H1 (cell line): ENCODE data around the gene GPC3. TPM values are rescaled to one million over a fixed set of nuclear protein-coding genes. Genes with fewer than 3 reads are reported as not detected.

Experiments
- CTCF ChIA-PET: fragments of 300-600 bp; sonication (Branson Sonifier 250); formaldehyde crosslinking; loops from one replicate; lab custom pipeline; 2021; ENCODE audit not compliant: partially characterized antibody; lab: Charles Lee
- POLR2A ChIA-PET: fragments of 300-600 bp; sonication (Branson Sonifier 250); formaldehyde crosslinking; loops from one replicate; lab custom pipeline; 2021; ENCODE audit warnings: inconsistent platforms; ENCODE audit not compliant: partially characterized antibody; lab: Charles Lee
- DNase-seq, 2 experiments: peaks; one replicate each; pipeline versions ENCODE4 v3.0.0 to v3.0.0-alpha.2; 2010 to 2022; ENCODE audit warnings: low spot score in 2 of 2, low read depth in 1 of 2, mixed read lengths in 1 of 2
- FAIRE-seq: peaks from 2 replicates; lab custom pipeline; 2011; peaks lifted over from hg19 to GRCh38; lab: Jason Lieb, UNC
- H2AFZ ChIP-seq: 2 replicates; pipeline ENCODE4 v1.8.1; 2012; ENCODE audit warnings: low read length, inconsistent platforms
- H2AK5ac ChIP-seq: 2 replicates; pipeline ENCODE4 v1.6.1; 2013; ENCODE audit warnings: low read depth, low read length
- H2BK120ac ChIP-seq: replicated peaks from 2 replicates; pipeline ENCODE3; 2013; ENCODE audit warnings: low read depth, low read length, inconsistent platforms
- H2BK12ac ChIP-seq: 2 replicates; pipeline ENCODE4 v1.6.1; 2013; ENCODE audit warnings: low read depth, low read length
- H2BK15ac ChIP-seq: 2 replicates; pipeline ENCODE4 v1.6.1; 2013; ENCODE audit warnings: low read length
- H2BK20ac ChIP-seq: 2 replicates; pipeline ENCODE4 v1.6.1; 2013; ENCODE audit warnings: low read length
- H2BK5ac ChIP-seq: 2 replicates; pipeline ENCODE4 v1.6.1; 2013; ENCODE audit warnings: low read depth, low read length
- H3K14ac ChIP-seq: 2 replicates; pipeline ENCODE4 v1.6.1; 2013; ENCODE audit warnings: inconsistent platforms; ENCODE audit not compliant: insufficient read length
- H3K18ac ChIP-seq: 2 replicates; pipeline ENCODE4 v1.6.1; 2013; ENCODE audit warnings: low read length; ENCODE audit errors: extremely low read depth
- H3K23ac ChIP-seq: 2 replicates; pipeline ENCODE4 v1.6.1; 2013; ENCODE audit warnings: inconsistent platforms; ENCODE audit not compliant: insufficient read length
- H3K23me2 ChIP-seq: 2 replicates; pipeline ENCODE4 v1.6.1; 2013; ENCODE audit warnings: low read depth, low read length
- H3K27ac ChIP-seq: 2 replicates; pipeline ENCODE4 v1.6.1; 2011; ENCODE audit warnings: low read depth, low read length, inconsistent platforms
- H3K27me3 ChIP-seq, 4 experiments: replicated peaks in 1 of 4; 1 replicate in 1 of 4; 2 replicates in 3 of 4; pipeline versions ENCODE4 v1.6.1 to v1.8.1; 2011 to 2013; ENCODE audit warnings: low read length in 3 of 4, mild to moderate bottlenecking in 3 of 4, inconsistent platforms in 2 of 4, mixed read lengths in 2 of 4, moderate library complexity in 1 of 4; ENCODE audit not compliant: control insufficient read depth in 3 of 4, insufficient read depth in 3 of 4; ENCODE audit errors: extremely low read depth in 1 of 4
- H3K36me3 ChIP-seq, 4 experiments: 2 replicates each; pipeline versions ENCODE4 v1.6.1 to v1.8.1; 2011 to 2013; ENCODE audit warnings: mild to moderate bottlenecking in 4 of 4, low read length in 3 of 4, moderate library complexity in 2 of 4, control low read depth in 1 of 4, inconsistent platforms in 1 of 4; ENCODE audit not compliant: insufficient read depth in 4 of 4, control insufficient read depth in 2 of 4
- H3K4ac ChIP-seq: replicated peaks from 2 replicates; pipeline ENCODE3; 2013; ENCODE audit warnings: low read length, low read depth, mixed read lengths, inconsistent platforms; ENCODE audit not compliant: insufficient read length
- H3K4me1 ChIP-seq, 4 experiments: replicated peaks in 1 of 4; 1 replicate in 1 of 4; 2 replicates in 3 of 4; pipeline versions ENCODE4 v1.6.1 to v1.8.1; 2011 to 2013; ENCODE audit warnings: low read length in 3 of 4, inconsistent platforms in 2 of 4, mixed read lengths in 1 of 4; ENCODE audit not compliant: insufficient read depth in 4 of 4, control insufficient read depth in 3 of 4
- H3K4me2 ChIP-seq, 2 experiments: 2 replicates each; pipeline versions ENCODE4 v1.6.1 to v1.8.1; 2011 to 2013; ENCODE audit warnings: low read depth in 2 of 2, low read length in 2 of 2, control low read depth in 1 of 2, inconsistent platforms in 1 of 2, mild to moderate bottlenecking in 1 of 2; ENCODE audit not compliant: insufficient read depth in 1 of 2
- H3K4me3 ChIP-seq, 4 experiments: fragments of 200-600, 300-600 bp in 1 of 4; sonication (generic), shearing (Covaris generic), sonication (Bioruptor Twin) in 1 of 4; 2 replicates each; pipeline versions ENCODE4 v1.5.1 to v1.8.1; 2011 to 2016; ENCODE audit warnings: low read length in 4 of 4, low read depth in 3 of 4, control low read depth in 2 of 4, inconsistent platforms in 2 of 4, mild to moderate bottlenecking in 2 of 4, mixed read lengths in 1 of 4, moderate library complexity in 1 of 4; ENCODE audit not compliant: insufficient read depth in 2 of 4; ENCODE audit errors: extremely low read depth in 1 of 4
- H3K56ac ChIP-seq: replicated peaks from 2 replicates; pipeline ENCODE3; 2013; ENCODE audit warnings: low read depth, mild to moderate bottlenecking, mixed read lengths, low read length, inconsistent platforms; ENCODE audit not compliant: insufficient read length
- H3K79me1 ChIP-seq: 2 replicates; pipeline ENCODE4 v1.6.1; 2013; ENCODE audit warnings: low read depth, low read length, control low read depth
- H3K79me2 ChIP-seq, 2 experiments: 2 replicates each; pipeline versions ENCODE4 v1.6.1 to v1.8.1; 2012 to 2013; ENCODE audit warnings: low read length in 2 of 2, mild to moderate bottlenecking in 2 of 2, inconsistent platforms in 1 of 2; ENCODE audit not compliant: insufficient read depth in 2 of 2, control insufficient read depth in 1 of 2
- H3K9ac ChIP-seq, 4 experiments: replicated peaks in 1 of 4; 1 replicate in 1 of 4; 2 replicates in 3 of 4; pipeline versions ENCODE4 v1.6.1 to v1.8.1; 2011 to 2013; ENCODE audit warnings: low read depth in 3 of 4, low read length in 3 of 4, control low read depth in 2 of 4, mild to moderate bottlenecking in 2 of 4, moderate library complexity in 2 of 4, inconsistent platforms in 1 of 4; ENCODE audit errors: extremely low read depth in 1 of 4
- H3K9me3 ChIP-seq, 2 experiments: 2 replicates each; pipeline versions ENCODE4 v1.6.1 to v1.8.1; 2012 to 2013; ENCODE audit warnings: mild to moderate bottlenecking in 2 of 2, moderate library complexity in 2 of 2, control low read depth in 1 of 2, inconsistent platforms in 1 of 2, low read depth in 1 of 2, low read length in 1 of 2, mixed read lengths in 1 of 2; ENCODE audit not compliant: insufficient read depth in 2 of 2
- H4K20me1 ChIP-seq, 2 experiments: replicated peaks in 1 of 2; 2 replicates each; pipeline versions ENCODE3 to v1.8.1; 2011 to 2013; ENCODE audit warnings: inconsistent platforms in 2 of 2, low read length in 2 of 2, mild to moderate bottlenecking in 1 of 2; ENCODE audit not compliant: insufficient read depth in 2 of 2, control insufficient read depth in 1 of 2
- H4K5ac ChIP-seq: 2 replicates; pipeline ENCODE4 v1.6.1; 2013; ENCODE audit warnings: low read length, low read depth, mixed read lengths, inconsistent platforms; ENCODE audit not compliant: insufficient read length
- H4K8ac ChIP-seq: 2 replicates; pipeline ENCODE4 v1.8.0; 2013; ENCODE audit warnings: mild to moderate bottlenecking, moderate library complexity, low read length, inconsistent platforms; ENCODE audit not compliant: insufficient read depth; ENCODE audit errors: extremely low read depth
- H4K91ac ChIP-seq: replicated peaks from 2 replicates; pipeline ENCODE3; 2013; ENCODE audit warnings: low read length, mixed read lengths, inconsistent platforms; ENCODE audit not compliant: insufficient read length
- CTBP2 ChIP-seq: IDR thresholded peaks from 2 replicates; pipeline ENCODE4 v1.7.0; 2011; ENCODE audit warnings: borderline replicate concordance, mild to moderate bottlenecking, moderate library complexity, mixed read lengths, low read length; ENCODE audit not compliant: insufficient read depth, insufficient read length
- SIRT6 ChIP-seq: IDR thresholded peaks from one replicate; pipeline ENCODE4 v1.7.1; 2012; ENCODE audit warnings: low read length, inconsistent platforms
- WGBS, 2 experiments: shearing (Covaris generic) in 1 of 2; methylation state at CpG; one replicate each; pipeline versions ENCODE4 v1.1.6 to v1.1.7; 2013 to 2015; ENCODE audit warnings: low lambda C conversion rate in 2 of 2, mixed read lengths in 2 of 2, inconsistent platforms in 1 of 2, low coverage in 1 of 2, missing lambda C conversion rate in 1 of 2; ENCODE audit not compliant: insufficient replicate concordance in 2 of 2, insufficient coverage in 1 of 2, insufficient read length in 1 of 2; ENCODE audit errors: extremely low coverage in 1 of 2, missing lambda C conversion rate in 1 of 2; 5-methylcytosine and 5-hydroxymethylcytosine counted together
- polyA plus RNA-seq, 7 experiments: library from polyadenylated mRNA; depleted of rRNA in 3 of 7; stranded (reverse) in 5 of 7; unstranded in 2 of 7; fragments of >200 nt in 5 of 7; fragments of 200-250 nt in 2 of 7; gene quantifications; 1 replicate in 5 of 7; 2 replicates in 1 of 7; 4 replicates in 1 of 7; pipeline versions ENCODE4 v1.2.1 to v1.2.3, GENCODE V29; 2011 to 2013; ENCODE audit warnings: missing spikeins in 2 of 7, mixed read lengths in 2 of 7
- total RNA-seq: library from RNA; stranded (reverse); fragmentation: NEBNext Ultra II Directional; extraction: Animal tissue kit (Norgen Biotek cat#: 25700); gene quantifications from 2 replicates; pipeline ENCODE4 v1.2.1, GENCODE V29; 2021
- TF ChIP-seq, protein P1 (sequence below): IDR thresholded peaks from 2 replicates; pipeline ENCODE4 v1.6.1; 2011; ENCODE audit warnings: low read length, improper control_type of control experiment

GPC3 gene
- total and polyA plus RNA-seq, 2 of the 8 experiments (the other 6 are each of a cell fraction or from before 2014, with no cell fraction given), result 64.8 to 71.9 TPM

DNA sequence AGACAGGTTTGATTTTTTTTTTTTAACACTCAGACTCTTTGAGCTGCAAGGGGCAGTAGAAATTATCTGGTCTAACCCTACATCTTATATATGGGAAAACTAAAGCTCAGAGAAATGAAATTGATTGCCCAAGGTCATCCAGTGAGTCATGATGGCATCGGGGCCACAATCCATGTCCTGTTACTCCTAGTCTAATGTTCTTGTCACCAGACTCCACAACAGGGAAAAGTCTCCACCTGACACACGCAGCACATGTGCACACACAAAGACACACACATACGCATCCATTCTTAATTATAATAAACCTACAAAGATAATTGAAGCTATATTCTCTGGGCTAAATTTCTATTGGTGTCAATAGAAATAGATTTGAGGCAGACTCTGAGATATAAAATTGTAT, 48.4 kb downstream of the GPC3 start:
- Histone ChIP-seq H3K23me2 (no peaks in the 10 kb centered on the region), H4K91ac (no peak overlapping the region), H3K4me3 (no peak overlapping the region)
- no peak for FAIRE-seq
- TF ChIP-seq, protein P1, sequence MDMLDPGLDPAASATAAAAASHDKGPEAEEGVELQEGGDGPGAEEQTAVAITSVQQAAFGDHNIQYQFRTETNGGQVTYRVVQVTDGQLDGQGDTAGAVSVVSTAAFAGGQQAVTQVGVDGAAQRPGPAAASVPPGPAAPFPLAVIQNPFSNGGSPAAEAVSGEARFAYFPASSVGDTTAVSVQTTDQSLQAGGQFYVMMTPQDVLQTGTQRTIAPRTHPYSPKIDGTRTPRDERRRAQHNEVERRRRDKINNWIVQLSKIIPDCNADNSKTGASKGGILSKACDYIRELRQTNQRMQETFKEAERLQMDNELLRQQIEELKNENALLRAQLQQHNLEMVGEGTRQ, result no peak
- TF ChIP-seq CTBP2, result no peak
- TF ChIP-seq SIRT6, result no peak
- TF ChIP-seq, all 59 proteins: peak for 0
- Histone ChIP-seq H3K9ac (no peak overlapping the region), H4K5ac (no peak overlapping the region), H2AK5ac (no peak overlapping the region), H4K20me1 (no peaks in the 10 kb centered on the region), H3K79me2 (no peaks in the 10 kb centered on the region), H3K4me1 (no peaks in the 10 kb centered on the region), H2BK5ac (no peak overlapping the region), H3K79me1 (no peaks in the 10 kb centered on the region), H3K36me3 (no peaks in the 10 kb centered on the region; a peak in 1 of 8 replicates), H3K18ac (no peak overlapping the region), H3K4ac (no peak overlapping the region), H2AFZ (no peak overlapping the region), H2BK12ac (no peak overlapping the region), H3K27me3 (no peaks in the 10 kb centered on the region), H3K27ac (no peak overlapping the region), H3K14ac (no peak overlapping the region), H2BK20ac (no peak overlapping the region), H4K8ac (no peak overlapping the region), H2BK120ac (no peak overlapping the region), H2BK15ac (no peak overlapping the region), H3K4me2 (no peak overlapping the region), H3K56ac (no peak overlapping the region), H3K23ac (no peak overlapping the region), H3K9me3 (no peaks in the 10 kb centered on the region)
- DNase-seq, result no peak
- POLR2A ChIA-PET, result no interaction called here
- WGBS, 2 experiments, result 100% methylated on average over 3 of the region's 3 CpGs; no CpG with 5 or more reads in 1 of the 2 experiments
- CTCF ChIA-PET, result interaction anchor here (0.8 to 2.5 kb wide), 5 partner anchors 25 to 152 kb away, joined by 3 to 8 read pairs (median 5); no protein-coding TSS in a partner anchor
